ENCODE measurements around the gene NAV2. TPM values are rescaled to one million over a fixed set of nuclear protein-coding genes. Genes with fewer than 3 reads are reported as not detected.

The NAV2 gene
- total RNA-seq, 1 experiment from 2014 or later = 46.3 TPM

DNA sequence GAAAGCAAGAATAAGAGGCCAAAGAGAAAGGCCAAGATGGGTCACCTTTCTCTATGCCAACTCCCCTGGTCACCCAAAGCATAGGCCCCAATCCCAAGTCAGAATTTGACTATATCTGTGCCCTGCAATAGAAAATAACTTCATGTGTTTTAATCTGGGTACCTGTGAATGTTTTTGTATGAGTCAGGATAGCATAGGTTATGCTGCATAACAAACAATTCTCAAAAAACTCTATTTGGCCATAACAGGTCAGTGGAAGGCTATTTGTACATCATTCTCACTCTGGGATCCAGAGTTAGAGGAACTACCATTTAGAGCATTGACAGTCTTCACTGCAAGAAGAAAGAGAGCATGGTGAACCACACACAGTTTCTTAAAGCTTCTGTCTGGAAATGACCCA is 280.4 kb downstream of the NAV2 start:
- peaks cover 43% of the 10 kb centered on the region for H3K27me3 Mint-ChIP-seq (ENCODE audit: low read depth)
- H3K27ac ChIP-seq (ENCODE audit: insufficient read length, low read depth, low read length) = no peak overlapping the region
- no peaks in the 10 kb centered on the region for H4K20me1 ChIP-seq (ENCODE audit: control insufficient read depth, insufficient read depth, insufficient read length)
- H3T11ph ChIP-seq (ENCODE audit: low read length) = no peak overlapping the region
- H3K79me1 ChIP-seq (ENCODE audit: insufficient read depth, low read depth, low read length, poor library complexity, severe bottlenecking) = no peaks in the 10 kb centered on the region
- no peak overlapping the region for H3K14ac ChIP-seq (ENCODE audit: insufficient read depth, low read length)
- H3K27me3 ChIP-seq (ENCODE audit: insufficient read depth, low read length) = no peaks in the 10 kb centered on the region; the same call in 1 of the 2 replicates
- H3K4me3 Mint-ChIP-seq = no peak overlapping the region
- TF ChIP-seq, protein P1, sequence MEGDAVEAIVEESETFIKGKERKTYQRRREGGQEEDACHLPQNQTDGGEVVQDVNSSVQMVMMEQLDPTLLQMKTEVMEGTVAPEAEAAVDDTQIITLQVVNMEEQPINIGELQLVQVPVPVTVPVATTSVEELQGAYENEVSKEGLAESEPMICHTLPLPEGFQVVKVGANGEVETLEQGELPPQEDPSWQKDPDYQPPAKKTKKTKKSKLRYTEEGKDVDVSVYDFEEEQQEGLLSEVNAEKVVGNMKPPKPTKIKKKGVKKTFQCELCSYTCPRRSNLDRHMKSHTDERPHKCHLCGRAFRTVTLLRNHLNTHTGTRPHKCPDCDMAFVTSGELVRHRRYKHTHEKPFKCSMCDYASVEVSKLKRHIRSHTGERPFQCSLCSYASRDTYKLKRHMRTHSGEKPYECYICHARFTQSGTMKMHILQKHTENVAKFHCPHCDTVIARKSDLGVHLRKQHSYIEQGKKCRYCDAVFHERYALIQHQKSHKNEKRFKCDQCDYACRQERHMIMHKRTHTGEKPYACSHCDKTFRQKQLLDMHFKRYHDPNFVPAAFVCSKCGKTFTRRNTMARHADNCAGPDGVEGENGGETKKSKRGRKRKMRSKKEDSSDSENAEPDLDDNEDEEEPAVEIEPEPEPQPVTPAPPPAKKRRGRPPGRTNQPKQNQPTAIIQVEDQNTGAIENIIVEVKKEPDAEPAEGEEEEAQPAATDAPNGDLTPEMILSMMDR (conservative IDR thresholded peaks at IDR 0.05) = no peak
- no peak overlapping the region for H4K91ac ChIP-seq (ENCODE audit: insufficient read length, low read depth, low read length)
- H3K18ac ChIP-seq (ENCODE audit: insufficient read length, low read depth, low read length) = no peak overlapping the region
- H3K9ac ChIP-seq (ENCODE audit: extremely low read depth, insufficient read length, low read length) = no peak overlapping the region
- H3K36me3 Mint-ChIP-seq (ENCODE audit: insufficient read depth in 1 of 3, low read depth in 3 of 3) = peaks cover 19 to 28% (median 28%) of the 10 kb centered on the region in 3 experiments
- no peaks in the 10 kb centered on the region for H3K23me2 ChIP-seq (ENCODE audit: insufficient read length, low read depth, low read length, poor library complexity, severe bottlenecking)
- H3K4ac ChIP-seq (ENCODE audit: low read depth, low read length) = no peak overlapping the region
- H3K9me3 ChIP-seq (ENCODE audit: control insufficient read depth, low read depth, low read length) = no peaks in the 10 kb centered on the region
- no peak overlapping the region for H3K56ac ChIP-seq (ENCODE audit: insufficient read length, low read depth, low read length)
- H2AK5ac ChIP-seq (ENCODE audit: insufficient read length, low read length) = no peak overlapping the region
- no peak overlapping the region for H2BK20ac ChIP-seq (ENCODE audit: low read depth, low read length, poor library complexity, severe bottlenecking)
- no peaks in the 10 kb centered on the region for H3K79me2 ChIP-seq (ENCODE audit: insufficient read depth, low read length)
- no peak overlapping the region for H2BK15ac ChIP-seq (ENCODE audit: low read depth, low read length)
- no peak overlapping the region for H2BK12ac ChIP-seq (ENCODE audit: insufficient read length, low read depth, low read length)
- no peak overlapping the region for H2AFZ ChIP-seq (ENCODE audit: low read length)
- H3K23ac ChIP-seq (ENCODE audit: insufficient read length, low read depth, low read length) = no peak overlapping the region
- H3K4me2 ChIP-seq (ENCODE audit: insufficient read depth, insufficient read length, low read length) = no peak overlapping the region
- DNase-seq = no peak
- no peak overlapping the region for H2BK5ac ChIP-seq (ENCODE audit: insufficient read length, low read length)
- H3K4me1 ChIP-seq (ENCODE audit: insufficient read depth, low read length) = peaks cover 2% of the 10 kb centered on the region; the same call in 1 of the 2 replicates
- H2BK120ac ChIP-seq (ENCODE audit: low read depth, low read length, poor library complexity, severe bottlenecking) = no peak overlapping the region
- H4K5ac ChIP-seq (ENCODE audit: insufficient read length, low read depth, low read length) = no peak overlapping the region
- H3K9me3 Mint-ChIP-seq = no peaks in the 10 kb centered on the region; a peak in 1 of 5 replicates
- no peak overlapping the region for H3K27ac Mint-ChIP-seq
- H3K4me1 Mint-ChIP-seq = peaks cover 15 to 28% of the 10 kb centered on the region in 2 experiments
- H4K8ac ChIP-seq (replicated peaks; ENCODE audit: insufficient read length, low read depth, low read length) = no peak overlapping the region
